ENCODE results near the gene TMEM18.

DNA sequence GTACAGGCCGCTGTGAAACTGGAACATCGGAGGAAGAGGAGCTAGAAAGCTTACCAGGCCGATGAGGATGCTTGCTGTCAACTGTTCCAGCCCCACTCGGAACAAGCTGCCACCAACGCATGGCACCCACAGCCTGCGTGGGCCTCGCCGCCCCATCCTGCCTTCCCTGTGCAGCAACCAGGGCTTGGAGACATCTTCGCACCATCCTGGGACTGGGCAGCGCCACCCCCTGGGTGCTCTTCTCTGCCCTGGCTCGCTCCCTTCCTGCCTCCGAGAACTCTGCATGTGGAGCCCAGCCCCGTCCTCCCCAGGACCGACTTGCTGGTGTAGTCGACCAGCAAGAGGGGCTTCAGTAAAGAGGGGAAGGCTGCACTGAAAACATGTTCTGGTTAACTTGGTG lies 10.8 kb downstream of the TMEM18 start:
- TF ChIP-seq TAF1 (IDR thresholded peaks at IDR 0.05; ENCODE audit: low read depth) (no peak), ZBTB7A (IDR thresholded peaks at IDR 0.05; ENCODE audit: low read depth) (no peak), CREB1 (IDR thresholded peaks at IDR 0.05; ENCODE audit: low read depth) (no peak), TCF12 (IDR thresholded peaks at IDR 0.05; ENCODE audit: low read depth) (no peak)

All from Ishikawa (cell line).